HUES6 (cell line): ENCODE results near the gene TTC6.

Experiments used
- H3K27ac ChIP-seq: 2 replicates; pipeline ENCODE4 v1.7.0; 2013; ENCODE audit warnings: low read depth, mild to moderate bottlenecking, low read length, inconsistent platforms
- H3K27me3 ChIP-seq: 2 replicates; pipeline ENCODE4 v1.6.1; 2013; ENCODE audit warnings: low read length; ENCODE audit not compliant: control insufficient read depth, insufficient read depth
- H3K36me3 ChIP-seq: 2 replicates; pipeline ENCODE4 v1.6.1; 2013; ENCODE audit warnings: low read length; ENCODE audit not compliant: control insufficient read depth, insufficient read depth
- H3K4me1 ChIP-seq: 2 replicates; pipeline ENCODE4 v1.6.1; 2013; ENCODE audit warnings: low read length; ENCODE audit not compliant: control insufficient read depth, insufficient read depth
- H3K4me3 ChIP-seq: 2 replicates; pipeline ENCODE4 v1.5.1; 2013; ENCODE audit warnings: low read depth, low read length
- H3K9ac ChIP-seq: one replicate; pipeline ENCODE4 v1.6.1; 2013; ENCODE audit warnings: mild to moderate bottlenecking, low read length
- H3K9me3 ChIP-seq: 2 replicates; pipeline ENCODE4 v1.6.1; 2013; ENCODE audit warnings: low read depth, low read length; ENCODE audit not compliant: control insufficient read depth, insufficient read depth

TTC6 gene

GRCh38 chr14:37641117-37641516 is 45.7 kb downstream of the TTC6 start:
- no peaks in the 10 kb centered on the region for H3K36me3 ChIP-seq

GRCh38 chr14:37642125-37642524 is 46.7 kb downstream of the TTC6 start:
- no peak overlapping the region for H3K9ac ChIP-seq
- no peaks in the 10 kb centered on the region for H3K9me3 ChIP-seq
- H3K4me1 ChIP-seq = no peaks in the 10 kb centered on the region
- H3K36me3 ChIP-seq = no peaks in the 10 kb centered on the region
- no peak overlapping the region for H3K4me3 ChIP-seq
- H3K27ac ChIP-seq = no peak overlapping the region
- H3K27me3 ChIP-seq = 0 out of 2 replicates have a peak, but pooled peaks cover 2% of the 10 kb centered on the region

More at GRCh38 chr14:37641117-37641516, 45.7 kb downstream of the TTC6 start:
- no peak overlapping the region for H3K9ac ChIP-seq
- 0 out of 2 replicates have a peak, but pooled peaks cover 2% of the 10 kb centered on the region for H3K27me3 ChIP-seq
- H3K9me3 ChIP-seq = no peaks in the 10 kb centered on the region
- no peak overlapping the region for H3K27ac ChIP-seq
- H3K4me3 ChIP-seq = no peak overlapping the region
- no peaks in the 10 kb centered on the region for H3K4me1 ChIP-seq

DNA sequence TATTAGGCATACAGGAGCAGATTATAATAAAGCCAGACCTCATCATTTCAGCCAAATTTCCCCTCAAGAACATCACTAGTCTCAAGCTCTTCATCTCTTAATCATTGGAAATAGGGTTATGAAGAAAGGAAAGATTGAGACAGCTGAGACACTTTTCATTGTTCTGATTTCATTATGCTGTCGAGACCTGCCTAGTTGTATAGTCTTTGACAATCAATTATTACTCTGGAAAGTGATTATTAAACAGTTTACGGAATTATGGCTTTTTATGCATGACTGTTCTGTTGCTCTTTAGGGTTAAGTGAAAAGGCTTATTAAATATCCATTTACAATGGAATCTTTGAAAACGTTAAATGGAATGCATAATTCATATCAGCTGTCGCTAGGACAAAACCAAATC is 48.3 kb downstream of the TTC6 start:
- 0 out of 2 replicates have a peak, but pooled peaks cover 2% of the 10 kb centered on the region for H3K27me3 ChIP-seq
- no peaks in the 10 kb centered on the region for H3K9me3 ChIP-seq

More for the DNA sequence above, 48.3 kb downstream of the TTC6 start:
- Histone ChIP-seq H3K9ac (no peak overlapping the region), H3K27ac (no peak overlapping the region), H3K36me3 (no peaks in the 10 kb centered on the region), H3K4me1 (no peaks in the 10 kb centered on the region), H3K4me3 (no peak overlapping the region)
